Caco-2 (cell line): ENCODE data around the gene ZBTB44. TPM values are rescaled to one million over a fixed set of nuclear protein-coding genes. Genes with fewer than 3 reads are reported as not detected.
"Not testable (repeated sequence)": the region's sequence is repeated elsewhere in the genome, so short reads cannot be mapped to it uniquely, and the experiment has no call there.

Experiments
- BruUV-seq: library from RNA; stranded (reverse); fragments of 400-500 nt; replicated peaks from 2 replicates; lab custom pipeline; 2021; lab: Mats Ljungman, UMichigan
- CTCF ChIA-PET: fragments of 300-600 bp; sonication (Branson Sonifier 250); formaldehyde crosslinking; loops from one replicate; lab custom pipeline; 2022; ENCODE audit warnings: antibody characterized with exemption; lab: Charles Lee
- POLR2A ChIA-PET: fragments of 300-600 bp; sonication (Branson Sonifier 250); formaldehyde crosslinking; loops from one replicate; lab custom pipeline; 2022; ENCODE audit warnings: antibody characterized with exemption; lab: Charles Lee
- DNase-seq, 2 experiments: peaks; one replicate each; pipeline versions ENCODE4 v3.0.0 to v3.0.0-alpha.2; 2020 to 2022
- H3K27me3 ChIP-seq: replicated peaks from 2 replicates; pipeline ENCODE4 v1.6.0; 2011; ENCODE audit warnings: low read length; ENCODE audit not compliant: control insufficient read depth, insufficient read depth
- H3K36me3 ChIP-seq: 2 replicates; pipeline ENCODE4 v1.5.1; 2011; ENCODE audit warnings: low read length; ENCODE audit not compliant: control insufficient read depth, insufficient read depth
- H3K4me1 ChIP-seq: fragments of 250-450 bp; sonication (Bioruptor Pico); 2 replicates; pipeline ENCODE4 v1.5.1; 2020; ENCODE audit warnings: mild to moderate bottlenecking
- H3K4me3 ChIP-seq: 2 replicates; pipeline ENCODE4 v1.5.1; 2011; ENCODE audit warnings: low read depth, mild to moderate bottlenecking, control low read depth, low read length
- H3K9me3 ChIP-seq: fragments of 250-450 bp; sonication (Bioruptor Pico); 2 replicates; pipeline ENCODE4 v1.5.1; 2020; ENCODE audit warnings: mild to moderate bottlenecking, moderate library complexity
- H3K27ac Mint-ChIP-seq: one replicate; pipeline ENCODE4 v1.8.0; 2022; ENCODE audit warnings: mixed read lengths; ENCODE audit not compliant: unreplicated experiment
- H3K27me3 Mint-ChIP-seq: one replicate; pipeline ENCODE4 v1.8.0; 2022; ENCODE audit warnings: mixed read lengths; ENCODE audit not compliant: insufficient read depth, unreplicated experiment
- H3K36me3 Mint-ChIP-seq: one replicate; pipeline ENCODE4 v1.8.0; 2022; ENCODE audit warnings: mild to moderate bottlenecking, mixed read lengths; ENCODE audit not compliant: insufficient read depth, unreplicated experiment
- H3K4me1 Mint-ChIP-seq: one replicate; pipeline ENCODE4 v1.8.0; 2022; ENCODE audit warnings: low read depth, mixed read lengths; ENCODE audit not compliant: unreplicated experiment
- H3K4me3 Mint-ChIP-seq: one replicate; pipeline ENCODE4 v1.8.0; 2022; ENCODE audit warnings: mild to moderate bottlenecking, moderate library complexity, mixed read lengths; ENCODE audit not compliant: unreplicated experiment
- H3K9me3 Mint-ChIP-seq: one replicate; pipeline ENCODE4 v1.8.0; 2022; ENCODE audit warnings: mixed read lengths; ENCODE audit not compliant: unreplicated experiment
- CTCF ChIP-seq, 2 experiments: fragments of 200-600 bp in 1 of 2; IDR thresholded peaks; 1 replicate in 1 of 2; 2 replicates in 1 of 2; pipeline versions ENCODE4 v1.5.1 to v1.8.0; 2011 to 2022; ENCODE audit warnings: antibody characterized with exemption in 1 of 2, control low read depth in 1 of 2, inconsistent platforms in 1 of 2, low read depth in 1 of 2, low read length in 1 of 2, mild to moderate bottlenecking in 1 of 2, moderate library complexity in 1 of 2; ENCODE audit not compliant: insufficient read depth in 1 of 2, severe bottlenecking in 1 of 2, unreplicated experiment in 1 of 2
- intact Hi-C: fragments of 100-400 bp; cut with micrococcal nuclease; formaldehyde crosslinking; loops from one replicate; pipeline ENCODE4 v1.10.0; 2022; ENCODE audit not compliant: unreplicated experiment
- total RNA-seq: library from RNA; stranded (reverse); gene quantifications from 2 replicates; pipeline ENCODE4 v1.2.3, GENCODE V29; 2022

The ZBTB44 gene
- total RNA-seq, 1 experiment from 2014 or later = 53.6 TPM

- BruUV-seq = no TSS peak
- no peaks in the 10 kb centered on the region for H3K27me3 Mint-ChIP-seq
- no peaks in the 10 kb centered on the region for H3K9me3 Mint-ChIP-seq
- Histone ChIP-seq H3K27me3 (no peaks in the 10 kb centered on the region), H3K9me3 (no peaks in the 10 kb centered on the region), H3K4me3 (no peak overlapping the region), H3K4me1 (no peaks in the 10 kb centered on the region), H3K36me3 (no peaks in the 10 kb centered on the region)
- no peaks in the 10 kb centered on the region for H3K4me1 Mint-ChIP-seq
- CTCF ChIA-PET = no interaction called here
- POLR2A ChIA-PET = no interaction called here
- peaks cover 10% of the 10 kb centered on the region for H3K36me3 Mint-ChIP-seq
- H3K4me3 Mint-ChIP-seq = no peak overlapping the region
- no peak overlapping the region for H3K27ac Mint-ChIP-seq
- no peak for DNase-seq
- peak in 1 of 2 experiments; percentile 34 for TF ChIP-seq CTCF (IDR thresholded peaks at IDR 0.05; ENCODE audit: insufficient read depth in 1 of 2, low read depth in 1 of 2, low read length in 1 of 2, severe bottlenecking in 1 of 2, unreplicated experiment in 1 of 2)
- intact Hi-C loops = no loop called here
These were observed 73.0 kb downstream of the ZBTB44 start for GRCh38 chr11:130241713-130242112.

GRCh38 chr11:130237282-130238006 lies 77.3 kb downstream of the ZBTB44 start:
- Histone ChIP-seq H3K4me3 (no peak overlapping the region), H3K36me3 (0 out of 2 replicates have a peak, but pooled peaks cover 1% of the 10 kb centered on the region), H3K4me1 (no peaks in the 10 kb centered on the region), H3K9me3 (no peaks in the 10 kb centered on the region), H3K27me3 (no peaks in the 10 kb centered on the region)
- Mint-ChIP-seq H3K27ac (no peak overlapping the region), H3K4me1 (no peaks in the 10 kb centered on the region), H3K9me3 (no peaks in the 10 kb centered on the region), H3K4me3 (no peak overlapping the region), H3K36me3 (peaks cover 6% of the 10 kb centered on the region), H3K27me3 (no peaks in the 10 kb centered on the region)
- no peak for DNase-seq
- ChIA-PET CTCF (no interaction called here), POLR2A (no interaction called here)
- intact Hi-C loops = no loop called here
- no peak for TF ChIP-seq CTCF (IDR thresholded peaks at IDR 0.05; ENCODE audit: insufficient read depth in 1 of 2, low read depth in 1 of 2, low read length in 1 of 2, severe bottlenecking in 1 of 2, unreplicated experiment in 1 of 2)
- no TSS peak for BruUV-seq

- ChIA-PET CTCF (no interaction called here), POLR2A (no interaction called here)
- DNase-seq = no peak
- H3K36me3 ChIP-seq = 0 out of 2 replicates have a peak, but pooled peaks cover 1% of the 10 kb centered on the region
- TF ChIP-seq CTCF (IDR thresholded peaks at IDR 0.05; ENCODE audit: insufficient read depth in 1 of 2, low read depth in 1 of 2, low read length in 1 of 2, severe bottlenecking in 1 of 2, unreplicated experiment in 1 of 2) = no peak
- no peaks in the 10 kb centered on the region for H3K9me3 ChIP-seq
- Mint-ChIP-seq H3K27me3 (no peaks in the 10 kb centered on the region), H3K9me3 (no peaks in the 10 kb centered on the region), H3K4me3 (no peak overlapping the region), H3K4me1 (no peaks in the 10 kb centered on the region), H3K36me3 (peaks cover 6% of the 10 kb centered on the region), H3K27ac (no peak overlapping the region)
- no peak overlapping the region for H3K4me3 ChIP-seq
- intact Hi-C loops = no loop called here
- BruUV-seq = no TSS peak
- no peaks in the 10 kb centered on the region for H3K4me1 ChIP-seq
- no peaks in the 10 kb centered on the region for H3K27me3 ChIP-seq
These were observed 80.4 kb downstream of the ZBTB44 start for GRCh38 chr11:130234315-130234714.

GRCh38 chr11:130233888-130234287 lies 80.8 kb downstream of the ZBTB44 start:
- H3K4me3 ChIP-seq, H3K9me3 ChIP-seq, H3K36me3 Mint-ChIP-seq, H3K27me3 ChIP-seq, H3K9me3 Mint-ChIP-seq, intact Hi-C loops, H3K27me3 Mint-ChIP-seq, H3K4me3 Mint-ChIP-seq, POLR2A ChIA-PET, CTCF ChIA-PET, H3K4me1 ChIP-seq, H3K27ac Mint-ChIP-seq, H3K4me1 Mint-ChIP-seq, H3K36me3 ChIP-seq, BruUV-seq, DNase-seq: not testable (repeated sequence)

- H3K27me3 ChIP-seq, DNase-seq, BruUV-seq, H3K9me3 ChIP-seq, H3K36me3 ChIP-seq, H3K4me3 Mint-ChIP-seq, POLR2A ChIA-PET, intact Hi-C loops, H3K4me1 Mint-ChIP-seq, H3K9me3 Mint-ChIP-seq, CTCF ChIA-PET, H3K36me3 Mint-ChIP-seq, H3K27me3 Mint-ChIP-seq, H3K27ac Mint-ChIP-seq, H3K4me3 ChIP-seq, H3K4me1 ChIP-seq: not testable (repeated sequence)
These were observed 81.2 kb downstream of the ZBTB44 start for GRCh38 chr11:130233486-130233885.
